K562 (cell line): ENCODE results near the gene ARL2. TPM values are rescaled to one million over a fixed set of nuclear protein-coding genes. Genes with fewer than 3 reads are reported as not detected.

Experiments used
- CCNT2 ChIP-seq: IDR thresholded peaks from 2 replicates; pipeline ENCODE4 v1.6.1; 2011; ENCODE audit warnings: borderline replicate concordance, low read depth, mild to moderate bottlenecking, moderate library complexity, mixed read lengths, low read length; ENCODE audit not compliant: insufficient read length; ENCODE audit errors: extremely low read depth
- E2F5 ChIP-seq: sonication (generic); formaldehyde crosslinking; IDR thresholded peaks from 2 replicates; pipeline ENCODE4 v1.8.0; 2022; ENCODE audit warnings: mild to moderate bottlenecking, missing genetic modification reagents
- EP300 ChIP-seq: IDR thresholded peaks from 2 replicates; pipeline ENCODE4 v1.6.1; 2012; ENCODE audit warnings: low read length, improper control_type of control experiment
- LCOR ChIP-seq: sonication (generic); formaldehyde crosslinking; IDR thresholded peaks from 2 replicates; pipeline ENCODE4 v1.8.0; 2022; ENCODE audit warnings: mild to moderate bottlenecking, missing genetic modification reagents
- MAZ ChIP-seq, 2 experiments: fragments of 450-650 bp in 1 of 2; sonication (generic) in 1 of 2; formaldehyde crosslinking; IDR thresholded peaks in 1 of 2; conservative IDR thresholded peaks in 1 of 2; 2 replicates each; pipeline versions ENCODE4 v1.4.0 to v1.5.0; 2020; ENCODE audit warnings: mild to moderate bottlenecking in 1 of 2, missing genetic modification reagents in 1 of 2
- PCBP2 ChIP-seq: fragments of 200-400 bp; formaldehyde crosslinking; IDR thresholded peaks from 2 replicates; pipeline ENCODE4 v1.6.1; 2018; ENCODE audit warnings: low read length, low read depth, mild to moderate bottlenecking, moderate library complexity; ENCODE audit not compliant: poor library complexity, severe bottlenecking
- PHF21A ChIP-seq: fragments of 450-650 bp; IDR thresholded peaks from 2 replicates; pipeline ENCODE4 v1.6.1; 2017; ENCODE audit warnings: low read depth, borderline replicate concordance
- PKNOX1 ChIP-seq: fragments of 450-650 bp; IDR thresholded peaks from 2 replicates; pipeline ENCODE4 v1.6.1; 2016
- SMARCA5 ChIP-seq: fragments of 450-650 bp; IDR thresholded peaks from 2 replicates; pipeline ENCODE4 v1.6.1; 2016
- TEAD1 ChIP-seq, 2 experiments: fragments of 450-650 bp in 1 of 2; sonication (generic) in 1 of 2; formaldehyde crosslinking; IDR thresholded peaks; 2 replicates each; pipeline versions ENCODE4 v1.4.0 to v1.8.0; 2020 to 2022; ENCODE audit warnings: mild to moderate bottlenecking in 2 of 2, missing genetic modification reagents in 1 of 2
- YY1 ChIP-seq, 3 experiments: IDR thresholded peaks; 2 replicates each; pipeline ENCODE4 v1.6.1; 2011; ENCODE audit warnings: low read length in 2 of 3, mild to moderate bottlenecking in 2 of 3, moderate library complexity in 2 of 3, borderline replicate concordance in 1 of 3, control low read depth in 1 of 3, low read depth in 1 of 3; ENCODE audit not compliant: insufficient read depth in 3 of 3, insufficient replicate concordance in 2 of 3, control insufficient read depth in 1 of 3, insufficient read length in 1 of 3; ENCODE audit errors: extremely low read depth in 1 of 3
- ZBTB11 ChIP-seq, 3 experiments: fragments of 200-800 bp in 1 of 3; fragments of 250-450 bp in 1 of 3; fragments of 450-650 bp in 1 of 3; sonication (Bioruptor Pico) in 1 of 3; sonication (Bioruptor generic) in 1 of 3; formaldehyde crosslinking in 1 of 3; IDR thresholded peaks; 2 replicates each; pipeline versions ENCODE4 v1.6.1 to v1.8.0; 2016 to 2022; ENCODE audit warnings: mild to moderate bottlenecking in 2 of 3, missing genetic modification characterization in 2 of 3, missing compliant biosample characterization in 1 of 3, moderate library complexity in 1 of 3
- ZBTB33 ChIP-seq: sonication (generic); formaldehyde crosslinking; IDR thresholded peaks from 2 replicates; pipeline ENCODE4 v1.8.1; 2023; ENCODE audit warnings: mild to moderate bottlenecking, missing genetic modification reagents
- ZNF316 ChIP-seq: fragments of 450-650 bp; IDR thresholded peaks from 2 replicates; pipeline ENCODE4 v1.6.1; 2016
- ZNF740 ChIP-seq, 3 experiments: fragments of 200-800 bp in 1 of 3; sonication (Bioruptor generic) in 1 of 3; sonication (generic) in 1 of 3; formaldehyde crosslinking in 1 of 3; IDR thresholded peaks; 2 replicates each; pipeline versions ENCODE4 v1.6.1 to v1.8.0; 2016 to 2022; ENCODE audit warnings: mild to moderate bottlenecking in 2 of 3, missing compliant biosample characterization in 2 of 3, missing genetic modification characterization in 2 of 3, missing genetic modification reagents in 1 of 3
- polyA plus RNA-seq, 8 experiments: library from polyadenylated mRNA; depleted of rRNA in 4 of 8; stranded (reverse) in 5 of 8; unstranded in 3 of 8; fragments of >200 nt; fragmentation: Nextera tagmentation in 2 of 8; fragmentation: Illumina TruSeq in 1 of 8; extraction: Ambion mirVana in 2 of 8; extraction: Trizol in 1 of 8; gene quantifications; 2 replicates each; pipeline versions ENCODE4 v1.2.1 to v1.2.3, GENCODE V29; 2011 to 2014; ENCODE audit warnings: inconsistent platforms in 1 of 8, missing spikeins in 1 of 8
- total RNA-seq, 7 experiments: library from RNA; depleted of rRNA in 6 of 7; stranded (reverse); fragments of >200 nt in 6 of 7; fragmentation: Illumina TruSeq in 2 of 7; extraction: Trizol in 2 of 7; gene quantifications; 2 replicates each; pipeline versions ENCODE4 v1.2.1 to v1.2.3, GENCODE V29; 2011 to 2021; ENCODE audit warnings: low replicate concordance in 1 of 7

Gene ARL2
- total and polyA plus RNA-seq, 9 of the 15 experiments (the other 6 are each of a cell fraction or from before 2014, with no cell fraction given), result 5.7 to 154 (median 92.2) TPM

- TF ChIP-seq ZNF740 (CRISPR knock-in tag; IDR thresholded peaks at IDR 0.05) (no peak), ZNF740 (tag; IDR thresholded peaks at IDR 0.05) (no peak), YY1 (IDR thresholded peaks at IDR 0.05; ENCODE audit: borderline replicate concordance in 1 of 3, control insufficient read depth in 1 of 3, extremely low read depth in 1 of 3, insufficient read depth in 3 of 3, insufficient read length in 1 of 3, insufficient replicate concordance in 2 of 3, low read depth in 1 of 3, low read length in 2 of 3) (peak in 2 of 3 experiments; percentile 40 to 79), PHF21A (no peak), CCNT2 (peak; percentile 12), ZBTB11 (CRISPR knock-in tag; IDR thresholded peaks at IDR 0.05) (peak in 1 of 3 experiments; percentile 62; a peak in 2 of 6 replicates), LCOR (CRISPR knock-in tag) (peak; percentile 90; the same call in 1 of the 2 replicates), PCBP2 (no peak), SMARCA5 (no peak), PKNOX1 (no peak), MAZ (CRISPR knock-in tag; conservative IDR thresholded peaks at IDR 0.05 in 1 of 2, IDR thresholded peaks at IDR 0.05 in 1 of 2) (peak; percentile 62 to 71; a peak in 3 of 4 replicates), ZBTB33 (peak; percentile 56), TEAD1 (CRISPR knock-in tag; IDR thresholded peaks at IDR 0.05) (0 out of 4 replicates have a peak, but pooled peaks of 1 of the 2 experiments have one; percentile 24), EP300 (peak; percentile 15; the same call in 1 of the 2 replicates), ZNF316 (no peak), E2F5 (CRISPR knock-in tag) (no peak)
Observed at GRCh38 chr11:65040847-65041622, 27.1 kb downstream of the ARL2 start, which contains the start of gene SAC3D1 (continued).
